ENCODE data around the gene DIP2C. TPM values are rescaled to one million over a fixed set of nuclear protein-coding genes. Genes with fewer than 3 reads are reported as not detected.

Gene DIP2C
- total and polyA plus RNA-seq, 2 donors (not counting 1 experiment from before 2014, with no cell fraction given): 1.3 to 1.9 TPM

DNA sequence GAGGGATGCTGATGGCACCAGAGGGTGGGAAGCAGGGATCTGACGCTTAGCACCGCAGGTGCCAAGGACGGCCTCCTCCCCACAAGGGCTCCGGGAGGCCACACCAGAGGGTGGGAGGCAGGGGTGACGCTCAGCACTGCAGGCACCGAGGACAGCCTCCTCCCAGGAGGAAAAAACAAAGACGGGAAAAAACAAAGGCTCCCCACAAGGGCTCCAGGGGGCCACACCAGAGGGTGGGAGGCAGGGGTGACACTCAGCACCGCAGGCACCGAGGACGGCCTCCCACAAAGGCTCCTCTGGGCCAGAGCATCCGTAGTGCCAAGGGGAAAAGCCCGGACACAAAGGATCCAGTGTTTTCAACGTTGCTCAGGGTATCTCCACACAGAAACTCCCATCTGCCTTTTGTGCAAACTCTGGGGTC lies 25.6 kb downstream of the DIP2C start:
- Histone ChIP-seq H3K4me1 (ENCODE audit: control insufficient read depth in 2 of 2, insufficient read depth in 2 of 2, low read length in 2 of 2) (no peaks in the 10 kb centered on the region), H3K36me3 (replicated peaks in 1 of 2; ENCODE audit: control extremely low read depth in 1 of 2, control insufficient read depth in 1 of 2, extremely low read depth in 1 of 2, insufficient read depth in 2 of 2, low read length in 1 of 2) (no peaks in the 10 kb centered on the region), H3K9ac (ENCODE audit: low read length) (no peak overlapping the region), H4K20me1 (ENCODE audit: control insufficient read depth, insufficient read depth, low read length, poor library complexity, severe bottlenecking) (no peaks in the 10 kb centered on the region), H2AFZ (ENCODE audit: insufficient read depth, low read depth, low read length, poor library complexity, severe bottlenecking) (no peak overlapping the region), H3K4me3 (ENCODE audit: control extremely low read depth in 1 of 5, extremely low read depth in 1 of 5, insufficient read depth in 1 of 5, low read depth in 2 of 5, low read length in 4 of 5) (no peak overlapping the region), H3K79me2 (ENCODE audit: control insufficient read depth, insufficient read depth, low read length) (no peaks in the 10 kb centered on the region), H3K4me2 (replicated peaks; ENCODE audit: low read depth, low read length, poor library complexity, severe bottlenecking) (no peak overlapping the region), H3K27me3 (replicated peaks in 1 of 4; ENCODE audit: control extremely low read depth in 1 of 4, control insufficient read depth in 3 of 4, insufficient read depth in 4 of 4, low read length in 3 of 4) (no peaks in the 10 kb centered on the region), H3K9me3 (ENCODE audit: control extremely low read depth in 1 of 3, control insufficient read depth in 2 of 3, insufficient read depth in 1 of 3, low read length in 2 of 3) (peaks cover 0 to 14% (median 0%) of the 10 kb centered on the region in 3 donors), H3K27ac (ENCODE audit: low read length in 2 of 2) (no peak overlapping the region)
- Mint-ChIP-seq H3K27me3 (peaks cover 17% of the 10 kb centered on the region), H3K9me3 (ENCODE audit: insufficient read depth) (no peaks in the 10 kb centered on the region), H3K27ac (no peak overlapping the region), H3K4me1 (no peaks in the 10 kb centered on the region), H3K4me3 (no peak overlapping the region)
- ChIA-PET CTCF (no interaction called here), POLR2A (no interaction called here)
- ATAC-seq (ENCODE audit: low read depth) (no peak), DNase-seq (no peak)
- 60% methylated on average over 7 of the region's 13 CpGs for WGBS (ENCODE audit: insufficient coverage)
- TF ChIP-seq EZH2 (IDR thresholded peaks at IDR 0.05; ENCODE audit: borderline replicate concordance, insufficient read depth, low read depth, low read length, poor library complexity, severe bottlenecking) (no peak), CTCF (IDR thresholded peaks at IDR 0.05) (no peak)
- intact Hi-C loops (cut with micrococcal nuclease): no loop called here

GRCh38 chr10:663466-663751 lies 26.1 kb downstream of the DIP2C start:
- peaks cover 19% of the 10 kb centered on the region for H3K27me3 Mint-ChIP-seq

More at GRCh38 chr10:663466-663751, 26.1 kb downstream of the DIP2C start:
- Histone ChIP-seq H3K4me2 (replicated peaks; ENCODE audit: low read depth, low read length, poor library complexity, severe bottlenecking) (no peak overlapping the region), H3K4me3 (ENCODE audit: control extremely low read depth in 1 of 5, extremely low read depth in 1 of 5, insufficient read depth in 1 of 5, low read depth in 2 of 5, low read length in 4 of 5) (no peak overlapping the region), H3K9ac (ENCODE audit: low read length) (no peak overlapping the region), H2AFZ (ENCODE audit: insufficient read depth, low read depth, low read length, poor library complexity, severe bottlenecking) (no peak overlapping the region), H3K27me3 (replicated peaks in 1 of 4; ENCODE audit: control extremely low read depth in 1 of 4, control insufficient read depth in 3 of 4, insufficient read depth in 4 of 4, low read length in 3 of 4) (no peaks in the 10 kb centered on the region), H3K36me3 (replicated peaks in 1 of 2; ENCODE audit: control extremely low read depth in 1 of 2, control insufficient read depth in 1 of 2, extremely low read depth in 1 of 2, insufficient read depth in 2 of 2, low read length in 1 of 2) (no peaks in the 10 kb centered on the region), H3K4me1 (ENCODE audit: control insufficient read depth in 2 of 2, insufficient read depth in 2 of 2, low read length in 2 of 2) (no peaks in the 10 kb centered on the region), H4K20me1 (ENCODE audit: control insufficient read depth, insufficient read depth, low read length, poor library complexity, severe bottlenecking) (no peaks in the 10 kb centered on the region), H3K79me2 (ENCODE audit: control insufficient read depth, insufficient read depth, low read length) (no peaks in the 10 kb centered on the region), H3K27ac (ENCODE audit: low read length in 2 of 2) (no peak overlapping the region), H3K9me3 (ENCODE audit: control extremely low read depth in 1 of 3, control insufficient read depth in 2 of 3, insufficient read depth in 1 of 3, low read length in 2 of 3) (peaks cover 0 to 14% (median 0%) of the 10 kb centered on the region in 3 donors)
- intact Hi-C loops (cut with micrococcal nuclease): no loop called here
- ATAC-seq (ENCODE audit: low read depth) (no peak), DNase-seq (no peak)
- TF ChIP-seq EZH2 (IDR thresholded peaks at IDR 0.05; ENCODE audit: borderline replicate concordance, insufficient read depth, low read depth, low read length, poor library complexity, severe bottlenecking): no peak
- TF ChIP-seq CTCF (IDR thresholded peaks at IDR 0.05): no peak
- POLR2A ChIA-PET: no interaction called here
- H3K27ac Mint-ChIP-seq: no peak overlapping the region
- CTCF ChIA-PET: no interaction called here
- WGBS (ENCODE audit: insufficient coverage): 95% methylated on average over 9 of the region's 9 CpGs
- no peaks in the 10 kb centered on the region for H3K9me3 Mint-ChIP-seq (ENCODE audit: insufficient read depth)
- H3K4me3 Mint-ChIP-seq: no peak overlapping the region
- H3K4me1 Mint-ChIP-seq: no peaks in the 10 kb centered on the region
